Gastrocnemius medialis (tissue), 4 donors: ENCODE measurements around the gene GLTPD2. TPM values are rescaled to one million over a fixed set of nuclear protein-coding genes. Genes with fewer than 3 reads are reported as not detected.

Experiments
- ATAC-seq, 2 donors: fragments of 150-250 bp; one replicate each; pipeline ENCODE4 v1.9.1; 2016
- DNase-seq, 2 donors: peaks; one replicate each; pipeline ENCODE4 v3.0.0-alpha.2; 2019
- H3K27ac ChIP-seq, 4 donors: fragments of 200-600 bp; sonication (generic); 1 replicate in 1 of 4; 2 replicates in 3 of 4; pipeline ENCODE4 v1.5.1; 2016 to 2018; ENCODE audit warnings: mild to moderate bottlenecking in 2 of 4, moderate library complexity in 1 of 4
- H3K27me3 ChIP-seq, 3 donors: fragments of 200-600 bp; sonication (generic) in 2 of 3; 1 replicate in 1 of 3; 2 replicates in 2 of 3; pipeline versions ENCODE4 v1.5.1 to v1.6.0; 2016 to 2019; ENCODE audit warnings: mild to moderate bottlenecking in 1 of 3, moderate library complexity in 1 of 3
- H3K36me3 ChIP-seq, 2 donors: fragments of 200-600 bp; sonication (generic) in 1 of 2; one replicate each; pipeline ENCODE4 v1.5.1; 2017 to 2018
- H3K4me1 ChIP-seq, 2 donors: fragments of 200-600 bp; sonication (generic) in 1 of 2; one replicate each; pipeline ENCODE4 v1.5.1; 2016 to 2017; ENCODE audit warnings: mild to moderate bottlenecking in 2 of 2
- H3K4me3 ChIP-seq, 4 donors: fragments of 200-600 bp; sonication (generic) in 3 of 4; 1 replicate in 1 of 4; 2 replicates in 3 of 4; pipeline ENCODE4 v1.5.1; 2016 to 2019; ENCODE audit warnings: mild to moderate bottlenecking in 2 of 4
- H3K9me3 ChIP-seq, 3 donors: fragments of 200-600 bp; sonication (generic) in 2 of 3; 1 replicate in 1 of 3; 2 replicates in 2 of 3; pipeline ENCODE4 v1.5.1; 2016 to 2019
- CTCF ChIP-seq, 5 experiments: fragments of 450-650 bp in 3 of 5; fragments of 200-600 bp in 2 of 5; sonication (generic) in 2 of 5; IDR thresholded peaks in 4 of 5; conservative IDR thresholded peaks in 1 of 5; 1 replicate in 4 of 5; 2 replicates in 1 of 5; pipeline ENCODE4 v1.5.1; 2016 to 2019; ENCODE audit warnings: antibody characterized with exemption in 5 of 5, mild to moderate bottlenecking in 3 of 5, moderate library complexity in 3 of 5
- POLR2A ChIP-seq, 2 donors: fragments of 450-650 bp; IDR thresholded peaks; one replicate each; pipeline ENCODE4 v1.6.1; 2017; ENCODE audit warnings: antibody characterized with exemption in 2 of 2, mild to moderate bottlenecking in 2 of 2, moderate library complexity in 2 of 2
- in situ Hi-C, 4 donors: fragments of 200-750 bp; cut with MboI; loops; one replicate each; pipeline versions ENCODE4 v1.15.0 to v1.8.0; 2017; ENCODE audit warnings: low sequenced_read_pairs in 4 of 4
- intact Hi-C: fragments of 100-400 bp; cut with DNase I; formaldehyde crosslinking; loops from one replicate; pipeline ENCODE4 v1.15.1; 2023; ENCODE audit warnings: low total_unique reads
- total RNA-seq, 4 donors: library from RNA; depleted of rRNA; stranded (reverse); fragments of >200 nt; gene quantifications; one replicate each; pipeline versions ENCODE4 v1.1.0 to v1.2.3, GENCODE V29; 2016

GLTPD2 gene
- total RNA-seq, 4 donors from 2014 or later = 0.53 TPM; not detected in 3

GRCh38 chr17:4812690-4813089, 23.9 kb downstream of the GLTPD2 start:
- intact Hi-C loops = no loop called here
- TF ChIP-seq CTCF (IDR thresholded peaks at IDR 0.05 in 4 of 5, conservative IDR thresholded peaks at IDR 0.05 in 1 of 5) (no peak), POLR2A (IDR thresholded peaks at IDR 0.05) (no peak)
- Histone ChIP-seq H3K27me3 (no peaks in the 10 kb centered on the region), H3K9me3 (no peaks in the 10 kb centered on the region), H3K27ac (peak overlapping the region in 2 of 4 donors; percentile 35 to 61), H3K4me3 (no peak overlapping the region), H3K36me3 (peaks cover 0 to 8% of the 10 kb centered on the region in 2 donors), H3K4me1 (peaks cover 14 to 17% of the 10 kb centered on the region in 2 donors)
- DNase-seq = no peak
- in situ Hi-C loops = no loop called here
- peak in 1 of 2 donors; percentile 67 for ATAC-seq

- intact Hi-C loops (no loop called here), in situ Hi-C loops (no loop called here)
- Histone ChIP-seq H3K36me3 (peaks cover 0 to 8% of the 10 kb centered on the region in 2 donors), H3K27me3 (no peaks in the 10 kb centered on the region), H3K27ac (no peak overlapping the region), H3K4me1 (peaks cover 5 to 6% of the 10 kb centered on the region in 2 donors), H3K4me3 (no peak overlapping the region), H3K9me3 (no peaks in the 10 kb centered on the region)
- TF ChIP-seq POLR2A (IDR thresholded peaks at IDR 0.05) (no peak), CTCF (IDR thresholded peaks at IDR 0.05 in 4 of 5, conservative IDR thresholded peaks at IDR 0.05 in 1 of 5) (no peak)
- no peak for ATAC-seq
- DNase-seq = no peak
Measured at GRCh38 chr17:4815043-4815675, 26.4 kb downstream of the GLTPD2 start.

GRCh38 chr17:4816826-4817225, 28.1 kb downstream of the GLTPD2 start:
- Histone ChIP-seq H3K4me3 (no peak overlapping the region), H3K9me3 (no peaks in the 10 kb centered on the region), H3K36me3 (peaks cover 0 to 8% of the 10 kb centered on the region in 2 donors), H3K27me3 (no peaks in the 10 kb centered on the region), H3K4me1 (peaks cover 5 to 6% of the 10 kb centered on the region in 2 donors), H3K27ac (no peak overlapping the region)
- DNase-seq (no peak), ATAC-seq (no peak)
- intact Hi-C loops (no loop called here), in situ Hi-C loops (no loop called here)
- TF ChIP-seq CTCF (IDR thresholded peaks at IDR 0.05 in 4 of 5, conservative IDR thresholded peaks at IDR 0.05 in 1 of 5) = no peak
- no peak for TF ChIP-seq POLR2A (IDR thresholded peaks at IDR 0.05)

- no peak for DNase-seq
Measured at GRCh38 chr17:4818276-4818675, 29.5 kb downstream of the GLTPD2 start.

GRCh38 chr17:4822835-4823234, 34.1 kb downstream of the GLTPD2 start:
- in situ Hi-C loops = no loop called here
- TF ChIP-seq POLR2A (IDR thresholded peaks at IDR 0.05) = no peak
- ATAC-seq = no peak

More at GRCh38 chr17:4818276-4818675, 29.5 kb downstream of the GLTPD2 start:
- H3K4me3 ChIP-seq = no peak overlapping the region
- no peak for TF ChIP-seq POLR2A (IDR thresholded peaks at IDR 0.05)
- ATAC-seq = no peak
- no peaks in the 10 kb centered on the region for H3K27me3 ChIP-seq
- in situ Hi-C loops = no loop called here
- intact Hi-C loops = no loop called here
- peaks cover 0 to under 1% of the 10 kb centered on the region in 2 donors for H3K4me1 ChIP-seq
- no peaks in the 10 kb centered on the region for H3K9me3 ChIP-seq
- H3K27ac ChIP-seq = no peak overlapping the region
- peaks cover 0 to 8% of the 10 kb centered on the region in 2 donors for H3K36me3 ChIP-seq

More at GRCh38 chr17:4822835-4823234, 34.1 kb downstream of the GLTPD2 start:
- Histone ChIP-seq H3K4me1 (no peaks in the 10 kb centered on the region), H3K27me3 (no peaks in the 10 kb centered on the region), H3K9me3 (no peaks in the 10 kb centered on the region), H3K27ac (no peak overlapping the region), H3K36me3 (no peaks in the 10 kb centered on the region), H3K4me3 (no peak overlapping the region)
- DNase-seq = no peak
- intact Hi-C loops = no loop called here
